Measurements from ENCODE around the gene CAMSAP1. TPM values are rescaled to one million over a fixed set of nuclear protein-coding genes. Genes with fewer than 3 reads are reported as not detected.
A peak's percentile ranks its signal among the peaks of the same experiment; 100 is the strongest.
"Not testable (repeated sequence)": the region's sequence is repeated elsewhere in the genome, so short reads cannot be mapped to it uniquely, and the experiment has no call there.

CAMSAP1 gene
- total and polyA plus RNA-seq, 2 donors = 9.9 to 28.5 TPM

DNA sequence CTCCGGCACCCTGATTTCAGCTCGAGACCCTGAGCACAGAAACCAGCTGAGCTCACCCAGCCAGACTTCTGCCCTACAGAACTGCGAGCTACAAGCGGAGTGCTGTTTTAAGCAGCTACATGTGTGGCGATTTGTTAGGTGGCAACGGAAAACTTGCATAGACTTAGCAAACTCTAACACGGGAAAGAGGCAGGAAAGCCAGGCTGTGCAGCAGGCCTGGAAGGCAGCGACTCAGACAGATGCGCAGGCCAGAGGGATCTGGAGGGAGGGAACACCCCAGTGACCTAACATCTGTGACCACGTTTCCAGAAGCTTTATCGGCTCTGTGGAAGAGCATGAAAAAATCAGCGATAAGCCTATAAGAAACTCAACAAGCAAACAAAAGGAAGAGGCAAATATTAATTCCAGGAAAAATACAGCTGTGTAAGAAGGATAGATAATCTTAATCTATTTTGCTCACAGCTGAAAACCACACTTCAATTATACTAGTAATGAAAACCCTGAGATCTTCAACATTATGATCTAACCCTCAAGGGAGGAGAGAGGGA is 42.9 kb upstream of the CAMSAP1 start:
- Histone ChIP-seq H3K36me3 (ENCODE audit: control insufficient read depth in 2 of 2, insufficient read depth in 2 of 2, low read length in 1 of 2) (peaks cover 42 to 45% of the 10 kb centered on the region in 2 donors), H3K27me3 (ENCODE audit: control insufficient read depth in 2 of 2, insufficient read depth in 1 of 2, low read length in 1 of 2) (no peaks in the 10 kb centered on the region), H3K9me3 (ENCODE audit: control insufficient read depth in 2 of 2, insufficient read depth in 1 of 2, low read length in 1 of 2) (no peaks in the 10 kb centered on the region), H3K27ac (ENCODE audit: low read depth in 1 of 2, low read length in 1 of 2) (peak overlapping the region; percentile 31 to 53), H3K4me3 (ENCODE audit: low read length in 2 of 2) (no peak overlapping the region), H3K4me1 (ENCODE audit: control insufficient read depth in 2 of 2, insufficient read depth in 2 of 2, low read length in 2 of 2) (peaks cover 0 to 13% of the 10 kb centered on the region in 2 donors)
- no peak for DNase-seq (ENCODE audit: low read depth in 6 of 9, low spot score in 9 of 9)
- WGBS = 96% methylated on average over 12 of the region's 12 CpGs

- no peaks in the 10 kb centered on the region for H3K9me3 ChIP-seq (ENCODE audit: control insufficient read depth in 2 of 2, insufficient read depth in 1 of 2, low read length in 1 of 2)
- 96% methylated on average over 26 of the region's 26 CpGs for WGBS
- H3K4me3 ChIP-seq (ENCODE audit: low read length in 2 of 2) = no peak overlapping the region
- peak overlapping the region; percentile 31 to 53 for H3K27ac ChIP-seq (ENCODE audit: low read depth in 1 of 2, low read length in 1 of 2)
- H3K4me1 ChIP-seq (ENCODE audit: control insufficient read depth in 2 of 2, insufficient read depth in 2 of 2, low read length in 2 of 2) = peaks cover 0 to 13% of the 10 kb centered on the region in 2 donors
- no peaks in the 10 kb centered on the region for H3K27me3 ChIP-seq (ENCODE audit: control insufficient read depth in 2 of 2, insufficient read depth in 1 of 2, low read length in 1 of 2)
- H3K36me3 ChIP-seq (ENCODE audit: control insufficient read depth in 2 of 2, insufficient read depth in 2 of 2, low read length in 1 of 2) = peaks cover 48% of the 10 kb centered on the region in 2 donors
- DNase-seq (ENCODE audit: low read depth in 6 of 9, low spot score in 9 of 9) = no peak
These were observed 42.3 kb upstream of the CAMSAP1 start for GRCh38 chr9:135949501-135950134.

- no peak for DNase-seq (ENCODE audit: low read depth in 6 of 9, low spot score in 9 of 9)
- 83% methylated on average over 4 of the region's 4 CpGs for WGBS
- no peaks in the 10 kb centered on the region for H3K27me3 ChIP-seq (ENCODE audit: control insufficient read depth in 2 of 2, insufficient read depth in 1 of 2, low read length in 1 of 2)
- no peaks in the 10 kb centered on the region for H3K9me3 ChIP-seq (ENCODE audit: control insufficient read depth in 2 of 2, insufficient read depth in 1 of 2, low read length in 1 of 2)
- H3K4me1 ChIP-seq (ENCODE audit: control insufficient read depth in 2 of 2, insufficient read depth in 2 of 2, low read length in 2 of 2) = peaks cover 0 to 13% of the 10 kb centered on the region in 2 donors
- H3K36me3 ChIP-seq (ENCODE audit: control insufficient read depth in 2 of 2, insufficient read depth in 2 of 2, low read length in 1 of 2) = peaks cover 52 to 55% of the 10 kb centered on the region in 2 donors
- H3K4me3 ChIP-seq (ENCODE audit: low read length in 2 of 2) = no peak overlapping the region
- peak overlapping the region in 1 of 2 donors; percentile 53 for H3K27ac ChIP-seq (ENCODE audit: low read depth in 1 of 2, low read length in 1 of 2)
These were observed 41.6 kb upstream of the CAMSAP1 start for GRCh38 chr9:135948968-135949367.

DNA sequence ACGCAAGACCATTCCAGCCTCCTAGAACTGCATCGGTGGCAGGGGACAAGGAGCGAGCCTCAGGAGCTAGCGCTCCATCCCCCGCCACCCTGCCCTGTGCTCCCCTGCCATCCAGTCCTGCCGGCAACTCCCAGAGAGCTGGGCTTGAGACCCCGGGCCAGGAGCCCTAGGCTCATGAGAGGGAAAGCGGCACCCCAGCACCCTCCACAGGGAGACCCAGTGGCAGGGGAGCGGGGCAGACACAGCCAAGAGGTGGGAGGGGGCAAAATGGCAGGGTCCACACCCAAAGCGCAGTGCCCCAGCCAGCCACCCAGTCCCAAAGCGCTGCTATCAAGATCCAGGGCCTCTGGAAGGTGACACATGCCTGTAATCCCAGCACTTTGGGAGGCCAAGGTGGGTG is 41.1 kb upstream of the CAMSAP1 start:
- Histone ChIP-seq H3K4me1 (ENCODE audit: control insufficient read depth in 2 of 2, insufficient read depth in 2 of 2, low read length in 2 of 2) (peaks cover 0 to 13% of the 10 kb centered on the region in 2 donors), H3K27ac (ENCODE audit: low read depth in 1 of 2, low read length in 1 of 2) (peak overlapping the region in 1 of 2 donors; percentile 31), H3K4me3 (ENCODE audit: low read length in 2 of 2) (no peak overlapping the region), H3K36me3 (ENCODE audit: control insufficient read depth in 2 of 2, insufficient read depth in 2 of 2, low read length in 1 of 2) (peaks cover 56 to 60% of the 10 kb centered on the region in 2 donors), H3K9me3 (ENCODE audit: control insufficient read depth in 2 of 2, insufficient read depth in 1 of 2, low read length in 1 of 2) (no peaks in the 10 kb centered on the region), H3K27me3 (ENCODE audit: control insufficient read depth in 2 of 2, insufficient read depth in 1 of 2, low read length in 1 of 2) (no peaks in the 10 kb centered on the region)
- no peak for DNase-seq (ENCODE audit: low read depth in 6 of 9, low spot score in 9 of 9)
- WGBS = 96% methylated on average over 11 of the region's 11 CpGs

GRCh38 chr9:135947582-135947981 is 40.2 kb upstream of the CAMSAP1 start:
- H3K4me3 ChIP-seq (ENCODE audit: low read length in 2 of 2) = no peak overlapping the region
- peaks cover 51 to 58% of the 10 kb centered on the region in 2 donors for H3K36me3 ChIP-seq (ENCODE audit: control insufficient read depth in 2 of 2, insufficient read depth in 2 of 2, low read length in 1 of 2)
- peaks cover 0 to 11% of the 10 kb centered on the region in 2 donors for H3K4me1 ChIP-seq (ENCODE audit: control insufficient read depth in 2 of 2, insufficient read depth in 2 of 2, low read length in 2 of 2)
- no peak for DNase-seq (ENCODE audit: low read depth in 6 of 9, low spot score in 9 of 9)
- 94% methylated on average over 18 of the region's 18 CpGs for WGBS
- no peaks in the 10 kb centered on the region for H3K27me3 ChIP-seq (ENCODE audit: control insufficient read depth in 2 of 2, insufficient read depth in 1 of 2, low read length in 1 of 2)
- no peaks in the 10 kb centered on the region for H3K9me3 ChIP-seq (ENCODE audit: control insufficient read depth in 2 of 2, insufficient read depth in 1 of 2, low read length in 1 of 2)
- no peak overlapping the region for H3K27ac ChIP-seq (ENCODE audit: low read depth in 1 of 2, low read length in 1 of 2)

- Histone ChIP-seq H3K36me3 (ENCODE audit: control insufficient read depth in 2 of 2, insufficient read depth in 2 of 2, low read length in 1 of 2) (peaks cover 47 to 57% of the 10 kb centered on the region in 2 donors), H3K4me1 (ENCODE audit: control insufficient read depth in 2 of 2, insufficient read depth in 2 of 2, low read length in 2 of 2) (peaks cover 0 to 11% of the 10 kb centered on the region in 2 donors)
- H3K27ac ChIP-seq (ENCODE audit: low read depth in 1 of 2, low read length in 1 of 2); H3K9me3 ChIP-seq (ENCODE audit: control insufficient read depth in 2 of 2, insufficient read depth in 1 of 2, low read length in 1 of 2); H3K27me3 ChIP-seq (ENCODE audit: control insufficient read depth in 2 of 2, insufficient read depth in 1 of 2, low read length in 1 of 2); H3K4me3 ChIP-seq (ENCODE audit: low read length in 2 of 2); DNase-seq (ENCODE audit: low read depth in 6 of 9, low spot score in 9 of 9): not testable (repeated sequence)
- 98% methylated on average over 19 of the region's 19 CpGs for WGBS
These were observed 39.8 kb upstream of the CAMSAP1 start for GRCh38 chr9:135947105-135947504.

DNA sequence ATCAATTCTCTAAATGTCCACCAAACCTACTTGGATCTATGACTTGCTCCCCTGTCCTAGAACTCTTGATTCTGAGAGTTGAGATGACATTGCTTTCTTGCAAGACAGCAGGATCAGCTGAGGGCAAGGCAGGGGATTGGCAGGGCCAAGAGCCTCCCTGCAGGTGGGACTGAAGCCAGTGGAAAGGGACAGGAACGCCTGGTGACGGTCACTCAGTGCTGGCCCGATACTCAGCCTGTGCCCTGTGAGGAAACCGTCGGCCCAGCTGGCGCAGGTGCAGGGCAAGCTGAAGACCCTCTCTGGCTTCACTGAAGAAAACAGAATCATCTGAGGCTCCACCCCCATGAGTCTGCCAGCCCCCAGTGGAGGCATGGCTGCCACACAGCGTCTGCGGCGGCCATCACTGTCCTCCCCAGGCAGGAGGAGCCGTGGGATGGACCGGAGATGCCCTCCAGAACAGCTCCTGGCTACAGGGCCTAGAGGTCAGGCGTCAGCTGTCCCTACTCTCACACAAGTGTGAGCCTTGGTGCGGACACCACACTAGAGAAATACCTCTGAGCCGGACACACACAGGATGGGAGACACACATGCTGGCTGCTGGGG is 39.1 kb upstream of the CAMSAP1 start:
- H3K27ac ChIP-seq (ENCODE audit: low read depth in 1 of 2, low read length in 1 of 2) = no peak overlapping the region
- H3K36me3 ChIP-seq (ENCODE audit: control insufficient read depth in 2 of 2, insufficient read depth in 2 of 2, low read length in 1 of 2) = peaks cover 47 to 58% of the 10 kb centered on the region in 2 donors
- no peaks in the 10 kb centered on the region for H3K27me3 ChIP-seq (ENCODE audit: control insufficient read depth in 2 of 2, insufficient read depth in 1 of 2, low read length in 1 of 2)
- H3K9me3 ChIP-seq (ENCODE audit: control insufficient read depth in 2 of 2, insufficient read depth in 1 of 2, low read length in 1 of 2) = no peaks in the 10 kb centered on the region
- no peak overlapping the region for H3K4me3 ChIP-seq (ENCODE audit: low read length in 2 of 2)
- H3K4me1 ChIP-seq (ENCODE audit: control insufficient read depth in 2 of 2, insufficient read depth in 2 of 2, low read length in 2 of 2) = peaks cover 0 to 11% of the 10 kb centered on the region in 2 donors
- no peak for DNase-seq (ENCODE audit: low read depth in 6 of 9, low spot score in 9 of 9)
- 98% methylated on average over 14 of the region's 14 CpGs for WGBS

DNA sequence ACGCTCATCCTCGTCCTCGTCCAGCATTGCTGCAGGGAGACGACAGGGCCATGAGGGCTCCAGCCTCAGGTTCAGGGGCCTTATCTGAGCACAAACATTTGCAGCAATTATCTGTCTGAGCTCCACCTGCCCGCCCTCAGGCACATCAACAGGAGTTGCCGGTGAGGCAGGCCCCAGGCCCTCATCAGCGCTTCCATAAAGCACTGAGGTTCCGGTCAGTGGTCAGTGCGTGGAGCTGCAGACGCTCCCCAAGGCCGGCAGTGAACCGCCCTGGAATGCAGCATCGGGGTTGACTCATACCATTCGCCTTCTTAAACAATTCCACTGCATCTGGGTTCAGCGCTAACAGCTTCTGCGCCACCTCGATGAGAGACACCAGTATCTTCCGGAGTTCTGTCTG is 38.6 kb upstream of the CAMSAP1 start:
- Histone ChIP-seq H3K4me3 (ENCODE audit: low read length in 2 of 2) (no peak overlapping the region), H3K36me3 (ENCODE audit: control insufficient read depth in 2 of 2, insufficient read depth in 2 of 2, low read length in 1 of 2) (peaks cover 47 to 58% of the 10 kb centered on the region in 2 donors), H3K27ac (ENCODE audit: low read depth in 1 of 2, low read length in 1 of 2) (no peak overlapping the region), H3K9me3 (ENCODE audit: control insufficient read depth in 2 of 2, insufficient read depth in 1 of 2, low read length in 1 of 2) (no peaks in the 10 kb centered on the region), H3K27me3 (ENCODE audit: control insufficient read depth in 2 of 2, insufficient read depth in 1 of 2, low read length in 1 of 2) (no peaks in the 10 kb centered on the region), H3K4me1 (ENCODE audit: control insufficient read depth in 2 of 2, insufficient read depth in 2 of 2, low read length in 2 of 2) (peaks cover 0 to 11% of the 10 kb centered on the region in 2 donors)
- no peak for DNase-seq (ENCODE audit: low read depth in 6 of 9, low spot score in 9 of 9)
- 98% methylated on average over 18 of the region's 18 CpGs for WGBS

All from thymus (tissue), 11 donors.